ENCODE results near the gene HTR3A.

GRCh38 chr11:113971506-113972195, 3.3 kb upstream of the HTR3A start:
- TF ChIP-seq ZNF274 (IDR thresholded peaks at IDR 0.05; ENCODE audit: low read depth, low read length) (no peak), YY1 (IDR thresholded peaks at IDR 0.05; ENCODE audit: insufficient read depth, insufficient read length) (no peak)
